H1 (cell line): Measurements from ENCODE around the gene STXBP6. TPM values are rescaled to one million over a fixed set of nuclear protein-coding genes. Genes with fewer than 3 reads are reported as not detected.

Experiments used
- CBX5 ChIP-seq: fragments of 300-800, 300-1000 bp; sonication (generic); IDR thresholded peaks from 2 replicates; pipeline ENCODE4 v1.7.1; 2016; ENCODE audit warnings: antibody characterized with exemption, low read length, low read depth
- CHD1 ChIP-seq: IDR thresholded peaks from 2 replicates; pipeline ENCODE4 v1.6.1; 2012; ENCODE audit warnings: low read depth, low read length, improper control_type of control experiment
- CHD2 ChIP-seq: IDR thresholded peaks from 2 replicates; pipeline ENCODE4 v1.6.1; 2012; ENCODE audit warnings: low read length, improper control_type of control experiment
- MAFK ChIP-seq: IDR thresholded peaks from 2 replicates; pipeline ENCODE4 v1.6.1; 2012; ENCODE audit warnings: low read depth, mild to moderate bottlenecking, improper control_type of control experiment, low read length
- NANOG ChIP-seq: IDR thresholded peaks from 2 replicates; pipeline ENCODE4 v1.6.1; 2011; ENCODE audit warnings: low read length, low read depth, mild to moderate bottlenecking, inconsistent platforms; ENCODE audit not compliant: insufficient read depth, poor library complexity, severe bottlenecking
- POLR2AphosphoS5 ChIP-seq: IDR thresholded peaks from 2 replicates; pipeline ENCODE4 v1.6.1; 2011; ENCODE audit warnings: low read depth, low read length
- RBBP5 ChIP-seq: IDR thresholded peaks from 2 replicates; pipeline ENCODE4 v1.7.1; 2012; ENCODE audit warnings: low read depth, mild to moderate bottlenecking, inconsistent platforms, low read length, moderate library complexity, borderline replicate concordance
- TAF1 ChIP-seq: IDR thresholded peaks from 2 replicates; pipeline ENCODE4 v1.6.1; 2011; ENCODE audit warnings: mild to moderate bottlenecking, low read depth, low read length
- polyA plus RNA-seq, 7 experiments: library from polyadenylated mRNA; depleted of rRNA in 3 of 7; stranded (reverse) in 5 of 7; unstranded in 2 of 7; fragments of >200 nt in 5 of 7; fragments of 200-250 nt in 2 of 7; gene quantifications; 1 replicate in 5 of 7; 2 replicates in 1 of 7; 4 replicates in 1 of 7; pipeline versions ENCODE4 v1.2.1 to v1.2.3, GENCODE V29; 2011 to 2013; ENCODE audit warnings: missing spikeins in 2 of 7, mixed read lengths in 2 of 7
- total RNA-seq: library from RNA; stranded (reverse); fragmentation: NEBNext Ultra II Directional; extraction: Animal tissue kit (Norgen Biotek cat#: 25700); gene quantifications from 2 replicates; pipeline ENCODE4 v1.2.1, GENCODE V29; 2021
- TF ChIP-seq, protein P1 (sequence below): fragments of 300-600 bp; sonication (generic); IDR thresholded peaks from 2 replicates; pipeline ENCODE4 v1.7.1; 2012; ENCODE audit warnings: low read length, moderate library complexity, mild to moderate bottlenecking, inconsistent platforms; ENCODE audit not compliant: insufficient replicate concordance
- TF ChIP-seq, protein P2 (sequence below): IDR thresholded peaks from 2 replicates; pipeline ENCODE4 v1.6.1; 2012; ENCODE audit warnings: inconsistent platforms

STXBP6 gene
- total and polyA plus RNA-seq, 2 of the 8 experiments (the other 6 are each of a cell fraction or from before 2014, with no cell fraction given): 9.4 to 18.1 TPM

- TF ChIP-seq, protein P1, sequence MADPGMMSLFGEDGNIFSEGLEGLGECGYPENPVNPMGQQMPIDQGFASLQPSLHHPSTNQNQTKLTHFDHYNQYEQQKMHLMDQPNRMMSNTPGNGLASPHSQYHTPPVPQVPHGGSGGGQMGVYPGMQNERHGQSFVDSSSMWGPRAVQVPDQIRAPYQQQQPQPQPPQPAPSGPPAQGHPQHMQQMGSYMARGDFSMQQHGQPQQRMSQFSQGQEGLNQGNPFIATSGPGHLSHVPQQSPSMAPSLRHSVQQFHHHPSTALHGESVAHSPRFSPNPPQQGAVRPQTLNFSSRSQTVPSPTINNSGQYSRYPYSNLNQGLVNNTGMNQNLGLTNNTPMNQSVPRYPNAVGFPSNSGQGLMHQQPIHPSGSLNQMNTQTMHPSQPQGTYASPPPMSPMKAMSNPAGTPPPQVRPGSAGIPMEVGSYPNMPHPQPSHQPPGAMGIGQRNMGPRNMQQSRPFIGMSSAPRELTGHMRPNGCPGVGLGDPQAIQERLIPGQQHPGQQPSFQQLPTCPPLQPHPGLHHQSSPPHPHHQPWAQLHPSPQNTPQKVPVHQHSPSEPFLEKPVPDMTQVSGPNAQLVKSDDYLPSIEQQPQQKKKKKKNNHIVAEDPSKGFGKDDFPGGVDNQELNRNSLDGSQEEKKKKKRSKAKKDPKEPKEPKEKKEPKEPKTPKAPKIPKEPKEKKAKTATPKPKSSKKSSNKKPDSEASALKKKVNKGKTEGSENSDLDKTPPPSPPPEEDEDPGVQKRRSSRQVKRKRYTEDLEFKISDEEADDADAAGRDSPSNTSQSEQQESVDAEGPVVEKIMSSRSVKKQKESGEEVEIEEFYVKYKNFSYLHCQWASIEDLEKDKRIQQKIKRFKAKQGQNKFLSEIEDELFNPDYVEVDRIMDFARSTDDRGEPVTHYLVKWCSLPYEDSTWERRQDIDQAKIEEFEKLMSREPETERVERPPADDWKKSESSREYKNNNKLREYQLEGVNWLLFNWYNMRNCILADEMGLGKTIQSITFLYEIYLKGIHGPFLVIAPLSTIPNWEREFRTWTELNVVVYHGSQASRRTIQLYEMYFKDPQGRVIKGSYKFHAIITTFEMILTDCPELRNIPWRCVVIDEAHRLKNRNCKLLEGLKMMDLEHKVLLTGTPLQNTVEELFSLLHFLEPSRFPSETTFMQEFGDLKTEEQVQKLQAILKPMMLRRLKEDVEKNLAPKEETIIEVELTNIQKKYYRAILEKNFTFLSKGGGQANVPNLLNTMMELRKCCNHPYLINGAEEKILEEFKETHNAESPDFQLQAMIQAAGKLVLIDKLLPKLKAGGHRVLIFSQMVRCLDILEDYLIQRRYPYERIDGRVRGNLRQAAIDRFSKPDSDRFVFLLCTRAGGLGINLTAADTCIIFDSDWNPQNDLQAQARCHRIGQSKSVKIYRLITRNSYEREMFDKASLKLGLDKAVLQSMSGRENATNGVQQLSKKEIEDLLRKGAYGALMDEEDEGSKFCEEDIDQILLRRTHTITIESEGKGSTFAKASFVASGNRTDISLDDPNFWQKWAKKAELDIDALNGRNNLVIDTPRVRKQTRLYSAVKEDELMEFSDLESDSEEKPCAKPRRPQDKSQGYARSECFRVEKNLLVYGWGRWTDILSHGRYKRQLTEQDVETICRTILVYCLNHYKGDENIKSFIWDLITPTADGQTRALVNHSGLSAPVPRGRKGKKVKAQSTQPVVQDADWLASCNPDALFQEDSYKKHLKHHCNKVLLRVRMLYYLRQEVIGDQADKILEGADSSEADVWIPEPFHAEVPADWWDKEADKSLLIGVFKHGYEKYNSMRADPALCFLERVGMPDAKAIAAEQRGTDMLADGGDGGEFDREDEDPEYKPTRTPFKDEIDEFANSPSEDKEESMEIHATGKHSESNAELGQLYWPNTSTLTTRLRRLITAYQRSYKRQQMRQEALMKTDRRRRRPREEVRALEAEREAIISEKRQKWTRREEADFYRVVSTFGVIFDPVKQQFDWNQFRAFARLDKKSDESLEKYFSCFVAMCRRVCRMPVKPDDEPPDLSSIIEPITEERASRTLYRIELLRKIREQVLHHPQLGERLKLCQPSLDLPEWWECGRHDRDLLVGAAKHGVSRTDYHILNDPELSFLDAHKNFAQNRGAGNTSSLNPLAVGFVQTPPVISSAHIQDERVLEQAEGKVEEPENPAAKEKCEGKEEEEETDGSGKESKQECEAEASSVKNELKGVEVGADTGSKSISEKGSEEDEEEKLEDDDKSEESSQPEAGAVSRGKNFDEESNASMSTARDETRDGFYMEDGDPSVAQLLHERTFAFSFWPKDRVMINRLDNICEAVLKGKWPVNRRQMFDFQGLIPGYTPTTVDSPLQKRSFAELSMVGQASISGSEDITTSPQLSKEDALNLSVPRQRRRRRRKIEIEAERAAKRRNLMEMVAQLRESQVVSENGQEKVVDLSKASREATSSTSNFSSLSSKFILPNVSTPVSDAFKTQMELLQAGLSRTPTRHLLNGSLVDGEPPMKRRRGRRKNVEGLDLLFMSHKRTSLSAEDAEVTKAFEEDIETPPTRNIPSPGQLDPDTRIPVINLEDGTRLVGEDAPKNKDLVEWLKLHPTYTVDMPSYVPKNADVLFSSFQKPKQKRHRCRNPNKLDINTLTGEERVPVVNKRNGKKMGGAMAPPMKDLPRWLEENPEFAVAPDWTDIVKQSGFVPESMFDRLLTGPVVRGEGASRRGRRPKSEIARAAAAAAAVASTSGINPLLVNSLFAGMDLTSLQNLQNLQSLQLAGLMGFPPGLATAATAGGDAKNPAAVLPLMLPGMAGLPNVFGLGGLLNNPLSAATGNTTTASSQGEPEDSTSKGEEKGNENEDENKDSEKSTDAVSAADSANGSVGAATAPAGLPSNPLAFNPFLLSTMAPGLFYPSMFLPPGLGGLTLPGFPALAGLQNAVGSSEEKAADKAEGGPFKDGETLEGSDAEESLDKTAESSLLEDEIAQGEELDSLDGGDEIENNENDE: no peak
- TF ChIP-seq CHD2 (no peak), CHD1 (no peak), POLR2AphosphoS5 (no peak), MAFK (no peak), TAF1 (no peak), NANOG (no peak), RBBP5 (no peak), CBX5 (no peak)
- TF ChIP-seq, protein P2, sequence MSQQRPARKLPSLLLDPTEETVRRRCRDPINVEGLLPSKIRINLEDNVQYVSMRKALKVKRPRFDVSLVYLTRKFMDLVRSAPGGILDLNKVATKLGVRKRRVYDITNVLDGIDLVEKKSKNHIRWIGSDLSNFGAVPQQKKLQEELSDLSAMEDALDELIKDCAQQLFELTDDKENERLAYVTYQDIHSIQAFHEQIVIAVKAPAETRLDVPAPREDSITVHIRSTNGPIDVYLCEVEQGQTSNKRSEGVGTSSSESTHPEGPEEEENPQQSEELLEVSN: no peak
Observed at GRCh38 chr14:24813089-24813815, 236.7 kb downstream of the STXBP6 start (continued).
